Measurements from ENCODE around the gene TRAPPC5.

Gene TRAPPC5

GRCh38 chr19:7677669-7678311 lies 2.8 kb upstream of the TRAPPC5 start:
- FAIRE-seq = no peak

- FAIRE-seq = no peak
Measured at GRCh38 chr19:7678971-7679751, 1.5 kb upstream of the TRAPPC5 start.

GRCh38 chr19:7679771-7680605 lies 645 bp upstream of the TRAPPC5 start:
- FAIRE-seq = no peak

GRCh38 chr19:7681340-7682174 lies 924 bp downstream of the TRAPPC5 start:
- no peak for FAIRE-seq

GRCh38 chr19:7682175-7682855 lies 1.7 kb downstream of the TRAPPC5 start:
- no peak for FAIRE-seq

- FAIRE-seq = no peak
Measured at GRCh38 chr19:7685546-7686445, 5.2 kb downstream of the TRAPPC5 start.

GRCh38 chr19:7687177-7687576 lies 6.5 kb downstream of the TRAPPC5 start:
- no peak for FAIRE-seq

- FAIRE-seq = no peak
Measured at GRCh38 chr19:7689165-7689564, 8.5 kb downstream of the TRAPPC5 start.

GRCh38 chr19:7690779-7691258 lies 10.2 kb downstream of the TRAPPC5 start:
- no peak for FAIRE-seq

GRCh38 chr19:7691497-7691896 lies 10.9 kb downstream of the TRAPPC5 start:
- no peak for FAIRE-seq

GRCh38 chr19:7692417-7693088 lies 11.9 kb downstream of the TRAPPC5 start:
- FAIRE-seq = no peak

GRCh38 chr19:7694499-7694898 lies 13.9 kb downstream of the TRAPPC5 start:
- FAIRE-seq = no peak

- no peak for FAIRE-seq
Measured at GRCh38 chr19:7697721-7698287, 17.2 kb downstream of the TRAPPC5 start.

GRCh38 chr19:7698583-7698982 lies 17.9 kb downstream of the TRAPPC5 start:
- FAIRE-seq = no peak

- FAIRE-seq = no peak
Measured at GRCh38 chr19:7699003-7699402, 18.4 kb downstream of the TRAPPC5 start.

GRCh38 chr19:7699417-7700401 lies 19.1 kb downstream of the TRAPPC5 start:
- no peak for FAIRE-seq

- no peak for FAIRE-seq
Measured at GRCh38 chr19:7701049-7701653, 20.5 kb downstream of the TRAPPC5 start.
